Glutamatergic neuron (in vitro differentiated cells): Measurements from ENCODE around the gene SNRPA1. TPM values are rescaled to one million over a fixed set of nuclear protein-coding genes. Genes with fewer than 3 reads are reported as not detected.

Experiments
- DNase-seq: peaks from one replicate; pipeline ENCODE4 v3.0.0; 2022
- H3K27ac Mint-ChIP-seq: one replicate; pipeline ENCODE4 v1.8.0; 2020; ENCODE audit warnings: mild to moderate bottlenecking, mixed read lengths, inconsistent platforms; ENCODE audit not compliant: unreplicated experiment
- H3K27me3 Mint-ChIP-seq: one replicate; pipeline ENCODE4 v1.8.0; 2020; ENCODE audit warnings: mild to moderate bottlenecking, moderate library complexity, mixed read lengths, inconsistent platforms; ENCODE audit not compliant: unreplicated experiment
- H3K36me3 Mint-ChIP-seq: one replicate; pipeline ENCODE4 v1.8.0; 2020; ENCODE audit warnings: mild to moderate bottlenecking, mixed read lengths, inconsistent platforms; ENCODE audit not compliant: unreplicated experiment
- H3K4me1 Mint-ChIP-seq: one replicate; pipeline ENCODE4 v1.8.0; 2020; ENCODE audit warnings: mild to moderate bottlenecking, low read depth, mixed read lengths, inconsistent platforms; ENCODE audit not compliant: unreplicated experiment
- H3K4me3 Mint-ChIP-seq: one replicate; pipeline ENCODE4 v1.8.0; 2020; ENCODE audit warnings: mild to moderate bottlenecking, mixed read lengths, inconsistent platforms; ENCODE audit not compliant: unreplicated experiment
- H3K9me3 Mint-ChIP-seq: one replicate; pipeline ENCODE4 v1.8.0; 2020; ENCODE audit warnings: mild to moderate bottlenecking, moderate library complexity, mixed read lengths, inconsistent platforms; ENCODE audit not compliant: unreplicated experiment
- total RNA-seq: library from RNA; stranded (reverse); fragmentation: NEBNext Ultra II Directional; extraction: Animal tissue kit (Norgen Biotek cat#: 25700); gene quantifications from one replicate; pipeline ENCODE4 v1.2.1, GENCODE V29; 2021; ENCODE audit not compliant: unreplicated experiment
- TF ChIP-seq, protein P1 (sequence below): fragments of 200-600 bp; sonication (generic); IDR thresholded peaks from one replicate; pipeline ENCODE4 v1.5.0; 2021; ENCODE audit not compliant: partially characterized antibody, unreplicated experiment

Gene SNRPA1
- total RNA-seq, 1 donor from 2014 or later = 73.5 TPM

DNA sequence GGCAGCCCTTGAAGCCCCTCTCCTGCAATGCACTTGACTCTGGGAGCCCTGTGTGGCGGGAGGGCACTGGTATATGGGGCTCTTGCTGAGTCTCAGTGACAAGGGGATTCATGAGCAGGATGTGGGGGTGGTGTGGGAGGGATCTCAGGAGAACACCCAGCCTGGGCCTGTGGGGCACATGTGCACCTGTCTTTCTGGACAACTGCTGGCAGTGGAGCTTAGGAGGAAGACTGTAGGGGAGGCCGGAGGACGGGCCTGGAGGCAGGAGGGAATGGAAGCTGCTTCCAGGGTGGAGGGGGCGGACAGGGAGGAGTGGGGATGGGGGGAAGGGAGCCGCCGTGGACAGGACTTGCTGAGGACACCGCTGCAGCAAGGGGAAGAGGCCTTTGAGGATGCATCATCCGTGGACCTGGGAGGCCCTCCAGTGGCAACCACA lies 10.8 kb upstream of the SNRPA1 start:
- Mint-ChIP-seq H3K9me3 (no peaks in the 10 kb centered on the region), H3K36me3 (peaks cover 4% of the 10 kb centered on the region), H3K27me3 (peaks cover 4% of the 10 kb centered on the region), H3K27ac (no peak overlapping the region), H3K4me1 (peaks cover 13% of the 10 kb centered on the region), H3K4me3 (no peak overlapping the region)
- DNase-seq = no peak
- TF ChIP-seq, protein P1, sequence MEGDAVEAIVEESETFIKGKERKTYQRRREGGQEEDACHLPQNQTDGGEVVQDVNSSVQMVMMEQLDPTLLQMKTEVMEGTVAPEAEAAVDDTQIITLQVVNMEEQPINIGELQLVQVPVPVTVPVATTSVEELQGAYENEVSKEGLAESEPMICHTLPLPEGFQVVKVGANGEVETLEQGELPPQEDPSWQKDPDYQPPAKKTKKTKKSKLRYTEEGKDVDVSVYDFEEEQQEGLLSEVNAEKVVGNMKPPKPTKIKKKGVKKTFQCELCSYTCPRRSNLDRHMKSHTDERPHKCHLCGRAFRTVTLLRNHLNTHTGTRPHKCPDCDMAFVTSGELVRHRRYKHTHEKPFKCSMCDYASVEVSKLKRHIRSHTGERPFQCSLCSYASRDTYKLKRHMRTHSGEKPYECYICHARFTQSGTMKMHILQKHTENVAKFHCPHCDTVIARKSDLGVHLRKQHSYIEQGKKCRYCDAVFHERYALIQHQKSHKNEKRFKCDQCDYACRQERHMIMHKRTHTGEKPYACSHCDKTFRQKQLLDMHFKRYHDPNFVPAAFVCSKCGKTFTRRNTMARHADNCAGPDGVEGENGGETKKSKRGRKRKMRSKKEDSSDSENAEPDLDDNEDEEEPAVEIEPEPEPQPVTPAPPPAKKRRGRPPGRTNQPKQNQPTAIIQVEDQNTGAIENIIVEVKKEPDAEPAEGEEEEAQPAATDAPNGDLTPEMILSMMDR = no peak

DNA sequence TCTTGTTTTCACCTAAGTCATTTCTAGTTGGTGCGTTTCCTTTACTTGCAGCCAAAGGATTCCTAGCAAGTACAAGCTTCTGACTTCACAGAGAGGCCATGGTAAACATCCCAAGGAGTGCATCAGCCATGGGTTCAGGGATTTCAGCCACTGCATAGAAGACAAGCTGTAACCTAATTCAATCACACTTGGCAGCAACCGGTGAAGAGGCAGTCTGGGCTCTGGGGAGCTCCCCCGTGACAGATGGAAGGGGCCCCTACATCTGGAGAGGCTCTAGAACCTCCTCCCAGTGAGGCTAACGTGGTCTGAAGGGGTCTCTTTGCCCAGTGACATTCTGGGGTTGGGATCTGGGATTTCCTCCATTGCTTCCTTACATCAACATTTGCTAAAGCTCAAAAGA lies 8.4 kb upstream of the SNRPA1 start:
- H3K4me3 Mint-ChIP-seq = no peak overlapping the region
- peaks cover 4% of the 10 kb centered on the region for H3K36me3 Mint-ChIP-seq
- no peak for DNase-seq
- peaks cover 4% of the 10 kb centered on the region for H3K27me3 Mint-ChIP-seq
- TF ChIP-seq, protein P1 = no peak
- peaks cover 15% of the 10 kb centered on the region for H3K4me1 Mint-ChIP-seq
- no peaks in the 10 kb centered on the region for H3K9me3 Mint-ChIP-seq
- H3K27ac Mint-ChIP-seq = no peak overlapping the region

DNA sequence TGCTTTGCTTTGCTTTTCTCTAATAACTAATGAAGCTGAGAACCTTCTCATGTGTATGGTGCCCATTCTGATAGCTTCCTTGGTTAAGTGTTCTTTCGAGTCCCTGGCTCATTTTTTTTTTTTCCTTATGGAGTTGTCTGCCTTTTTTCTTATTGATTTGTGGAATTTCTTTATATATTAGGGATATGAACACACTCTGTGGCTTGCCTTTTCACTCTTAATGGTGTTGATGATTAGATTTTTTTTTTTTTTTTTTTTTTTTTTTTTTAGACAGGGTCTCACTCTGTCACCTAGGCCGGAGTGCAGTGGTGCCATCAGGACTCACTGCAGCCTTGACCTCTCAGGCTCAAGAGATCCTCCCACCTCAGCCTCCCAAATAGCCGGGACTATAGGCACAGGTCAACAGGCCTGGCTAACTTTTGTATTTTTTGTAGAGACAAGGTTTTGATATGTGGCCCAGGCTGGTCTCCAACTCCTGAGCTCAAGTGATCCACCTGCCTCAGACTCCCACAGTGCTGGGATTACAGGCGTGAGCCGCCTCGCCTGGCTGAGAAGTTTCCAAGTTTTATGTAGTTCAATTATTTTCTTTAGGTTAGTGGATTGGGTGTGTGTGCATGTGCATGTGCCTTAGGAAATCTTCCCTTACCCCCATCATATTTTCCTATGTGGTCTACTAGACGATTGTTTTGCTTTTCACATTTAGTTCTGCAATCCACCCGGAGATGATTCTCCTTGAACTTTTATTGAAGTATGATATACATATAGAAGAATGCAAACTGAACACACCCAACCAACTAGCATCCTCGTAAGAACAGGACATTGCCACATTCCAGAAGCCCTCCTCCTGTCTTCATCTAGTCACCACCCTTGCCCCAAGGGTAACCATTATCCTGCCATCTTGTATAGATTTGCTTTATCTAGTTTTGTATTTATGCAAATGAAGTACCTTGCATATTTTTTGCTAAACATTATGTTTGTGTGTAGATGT lies 1.7 kb upstream of the SNRPA1 start:
- Mint-ChIP-seq H3K4me3 (peak overlapping the region; percentile 91), H3K36me3 (no peaks in the 10 kb centered on the region), H3K4me1 (peaks cover 14% of the 10 kb centered on the region), H3K27me3 (peaks cover 6% of the 10 kb centered on the region), H3K27ac (no peak overlapping the region), H3K9me3 (no peaks in the 10 kb centered on the region)
- no peak for DNase-seq
- TF ChIP-seq, protein P1 = no peak

DNA sequence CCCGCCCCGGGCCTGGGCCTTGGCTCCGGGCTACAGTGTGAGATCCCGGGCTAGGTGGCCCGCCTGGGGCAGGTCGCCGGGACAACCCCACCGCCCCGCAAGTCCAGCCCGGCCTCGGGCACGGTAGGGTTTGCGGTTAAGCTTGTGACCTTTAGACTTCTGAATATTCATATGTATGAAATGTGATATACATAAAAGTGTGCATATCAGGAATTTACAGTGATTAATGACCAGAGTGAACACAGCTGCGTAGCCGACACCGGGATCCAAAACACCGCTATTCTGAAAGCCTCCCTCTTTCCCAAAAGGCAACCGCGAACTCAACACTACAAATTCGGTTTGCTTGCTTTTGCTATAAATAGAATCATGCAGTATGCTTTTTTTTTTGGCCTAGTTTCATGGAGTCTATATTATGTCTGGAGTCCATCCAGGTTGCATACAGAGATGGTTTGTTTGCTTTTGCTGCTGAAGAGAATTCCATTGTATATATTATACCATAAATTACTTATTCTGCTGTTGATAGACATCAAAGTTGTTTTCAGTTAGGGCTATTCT lies 636 bp upstream of the SNRPA1 start:
- no peaks in the 10 kb centered on the region for H3K9me3 Mint-ChIP-seq
- H3K27me3 Mint-ChIP-seq = peaks cover 4% of the 10 kb centered on the region
- no peak for DNase-seq
- TF ChIP-seq, protein P1 = no peak
- peak overlapping the region; percentile 64 for H3K27ac Mint-ChIP-seq
- H3K4me3 Mint-ChIP-seq = peak overlapping the region; percentile 93
- H3K4me1 Mint-ChIP-seq = peaks cover 14% of the 10 kb centered on the region
- H3K36me3 Mint-ChIP-seq = no peaks in the 10 kb centered on the region

DNA sequence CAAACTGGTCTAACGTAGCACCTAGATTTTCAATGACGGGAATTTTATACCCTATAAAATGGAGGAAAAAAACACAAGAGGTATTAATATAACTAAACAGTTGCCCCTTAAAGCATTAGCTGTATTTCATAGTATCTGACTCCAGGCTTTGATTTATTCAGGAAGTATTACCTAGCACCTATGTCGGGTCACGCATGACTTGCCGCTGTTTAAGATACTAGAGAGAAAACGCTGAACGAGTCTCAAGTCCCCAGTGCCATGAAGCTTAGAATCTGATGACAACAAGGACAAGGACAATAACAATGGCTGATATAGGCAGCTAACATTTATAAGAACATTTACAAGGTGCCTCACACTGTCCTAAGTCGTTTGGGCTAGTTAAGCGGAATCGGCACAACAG lies 1.9 kb downstream of the SNRPA1 start:
- TF ChIP-seq, protein P1 = no peak
- no peaks in the 10 kb centered on the region for H3K36me3 Mint-ChIP-seq
- H3K4me1 Mint-ChIP-seq = peaks cover 12% of the 10 kb centered on the region
- no peaks in the 10 kb centered on the region for H3K9me3 Mint-ChIP-seq
- peak overlapping the region; percentile 93 for H3K4me3 Mint-ChIP-seq
- peaks cover 4% of the 10 kb centered on the region for H3K27me3 Mint-ChIP-seq
- peak overlapping the region; percentile 98 for H3K27ac Mint-ChIP-seq
- DNase-seq = no peak
